Measurements from ENCODE around the gene MSH6. TPM values are rescaled to one million over a fixed set of nuclear protein-coding genes. Genes with fewer than 3 reads are reported as not detected.

Gene MSH6
- total RNA-seq, 1 donor = 35.8 TPM

- peaks cover 9% of the 10 kb centered on the region for H3K9me3 ChIP-seq (ENCODE audit: low read depth, low read length)
- H3K27me3 ChIP-seq (ENCODE audit: insufficient read depth, low read length) = no peaks in the 10 kb centered on the region
- no peak for TF ChIP-seq CTCF (IDR thresholded peaks at IDR 0.05; ENCODE audit: extremely low read depth, low read depth, low read length)
- H3K36me3 ChIP-seq (ENCODE audit: insufficient read depth, low read length) = no peaks in the 10 kb centered on the region
- H4K20me1 ChIP-seq (ENCODE audit: insufficient read depth, low read length) = no peaks in the 10 kb centered on the region
- no peak overlapping the region for H2AFZ ChIP-seq (ENCODE audit: low read length)
- H3K79me2 ChIP-seq (ENCODE audit: insufficient read depth, low read length) = no peaks in the 10 kb centered on the region
- no peak overlapping the region for H3K27ac ChIP-seq (ENCODE audit: low read depth, low read length)
- no peak overlapping the region for H3K4me2 ChIP-seq (ENCODE audit: insufficient read depth, low read length)
- no peak overlapping the region for H3K4me3 ChIP-seq (ENCODE audit: insufficient read depth, low read length)
- H3K4me1 ChIP-seq (ENCODE audit: insufficient read depth, low read length) = no peaks in the 10 kb centered on the region
- no peak for DNase-seq (ENCODE audit: insufficient read length, low spot score, missing footprints)
Measured at GRCh38 chr2:47774567-47774966, 8.4 kb upstream of the MSH6 start.

GRCh38 chr2:47777277-47777937 lies 5.5 kb upstream of the MSH6 start:
- no peaks in the 10 kb centered on the region for H4K20me1 ChIP-seq (ENCODE audit: insufficient read depth, low read length)
- H2AFZ ChIP-seq (ENCODE audit: low read length) = no peak overlapping the region
- DNase-seq (ENCODE audit: insufficient read length, low spot score, missing footprints) = no peak

GRCh38 chr2:47778698-47779425 lies 4.1 kb upstream of the MSH6 start:
- peaks cover 3% of the 10 kb centered on the region for H3K4me1 ChIP-seq (ENCODE audit: insufficient read depth, low read length)
- H3K27me3 ChIP-seq (ENCODE audit: insufficient read depth, low read length) = no peaks in the 10 kb centered on the region
- H3K79me2 ChIP-seq (ENCODE audit: insufficient read depth, low read length) = peaks cover under 1% of the 10 kb centered on the region
- no peaks in the 10 kb centered on the region for H4K20me1 ChIP-seq (ENCODE audit: insufficient read depth, low read length)
- H3K4me3 ChIP-seq (ENCODE audit: insufficient read depth, low read length) = no peak overlapping the region
- no peaks in the 10 kb centered on the region for H3K36me3 ChIP-seq (ENCODE audit: insufficient read depth, low read length)
- no peaks in the 10 kb centered on the region for H3K9me3 ChIP-seq (ENCODE audit: low read depth, low read length)
- TF ChIP-seq CTCF (IDR thresholded peaks at IDR 0.05; ENCODE audit: extremely low read depth, low read depth, low read length) = no peak
- H3K27ac ChIP-seq (ENCODE audit: low read depth, low read length) = no peak overlapping the region
- DNase-seq (ENCODE audit: insufficient read length, low spot score, missing footprints) = no peak
- H3K4me2 ChIP-seq (ENCODE audit: insufficient read depth, low read length) = no peak overlapping the region
- H2AFZ ChIP-seq (ENCODE audit: low read length) = no peak overlapping the region

More at GRCh38 chr2:47777277-47777937, 5.5 kb upstream of the MSH6 start:
- Histone ChIP-seq H3K4me3 (ENCODE audit: insufficient read depth, low read length) (no peak overlapping the region), H3K79me2 (ENCODE audit: insufficient read depth, low read length) (no peaks in the 10 kb centered on the region), H3K27ac (ENCODE audit: low read depth, low read length) (no peak overlapping the region), H3K4me1 (ENCODE audit: insufficient read depth, low read length) (peaks cover 2% of the 10 kb centered on the region), H3K4me2 (ENCODE audit: insufficient read depth, low read length) (no peak overlapping the region), H3K9me3 (ENCODE audit: low read depth, low read length) (no peaks in the 10 kb centered on the region), H3K27me3 (ENCODE audit: insufficient read depth, low read length) (no peaks in the 10 kb centered on the region), H3K36me3 (ENCODE audit: insufficient read depth, low read length) (no peaks in the 10 kb centered on the region)
- no peak for TF ChIP-seq CTCF (IDR thresholded peaks at IDR 0.05; ENCODE audit: extremely low read depth, low read depth, low read length)

GRCh38 chr2:47779426-47779790 lies 3.5 kb upstream of the MSH6 start:
- no peak overlapping the region for H3K4me2 ChIP-seq (ENCODE audit: insufficient read depth, low read length)
- no peak for DNase-seq (ENCODE audit: insufficient read length, low spot score, missing footprints)
- H3K4me3 ChIP-seq (ENCODE audit: insufficient read depth, low read length) = no peak overlapping the region
- no peaks in the 10 kb centered on the region for H3K36me3 ChIP-seq (ENCODE audit: insufficient read depth, low read length)
- TF ChIP-seq CTCF (IDR thresholded peaks at IDR 0.05; ENCODE audit: extremely low read depth, low read depth, low read length) = no peak
- H3K79me2 ChIP-seq (ENCODE audit: insufficient read depth, low read length) = peaks cover 6% of the 10 kb centered on the region
- H4K20me1 ChIP-seq (ENCODE audit: insufficient read depth, low read length) = peaks cover 4% of the 10 kb centered on the region
- no peaks in the 10 kb centered on the region for H3K9me3 ChIP-seq (ENCODE audit: low read depth, low read length)
- no peak overlapping the region for H2AFZ ChIP-seq (ENCODE audit: low read length)
- H3K27me3 ChIP-seq (ENCODE audit: insufficient read depth, low read length) = no peaks in the 10 kb centered on the region
- no peak overlapping the region for H3K27ac ChIP-seq (ENCODE audit: low read depth, low read length)
- H3K4me1 ChIP-seq (ENCODE audit: insufficient read depth, low read length) = peaks cover 3% of the 10 kb centered on the region
